OCI-LY7 (cell line): ENCODE data around the gene LDLRAD4.

Source experiments
- EZH2phosphoT487 ChIP-seq: fragments of 200-600 bp; sonication (generic); IDR thresholded peaks from 2 replicates; pipeline ENCODE4 v1.6.1; 2018; ENCODE audit warnings: low read depth, borderline replicate concordance, mild to moderate bottlenecking, mixed run types, antibody characterized with exemption, low read length, moderate library complexity, mixed read lengths
- TF ChIP-seq, protein P1 (sequence below): fragments of 200-600 bp; sonication (generic); conservative IDR thresholded peaks from 2 replicates; pipeline ENCODE4 v1.5.1; 2014; ENCODE audit warnings: mild to moderate bottlenecking, antibody characterized with exemption, low read length, moderate library complexity, mixed read lengths

DNA sequence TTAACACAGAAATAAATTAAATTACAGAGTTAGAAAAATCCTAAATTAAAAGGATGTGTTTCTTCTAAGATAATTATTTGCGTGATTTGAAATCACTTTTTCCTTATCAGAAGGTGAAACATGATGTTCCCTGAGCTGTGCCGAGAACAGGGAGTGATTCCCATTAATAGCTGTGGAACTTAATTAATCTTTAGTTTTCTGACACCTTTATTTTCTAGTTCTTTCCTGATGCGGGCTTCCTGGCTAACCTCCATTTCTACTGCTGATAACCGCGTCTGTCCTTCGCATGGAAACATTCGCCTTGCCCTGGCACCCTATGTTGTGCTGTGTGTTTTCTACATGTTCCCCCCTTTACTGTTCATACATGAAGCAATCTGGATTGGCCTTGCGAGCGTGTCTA is 334.9 kb downstream of the LDLRAD4 start:
- TF ChIP-seq, protein P1, sequence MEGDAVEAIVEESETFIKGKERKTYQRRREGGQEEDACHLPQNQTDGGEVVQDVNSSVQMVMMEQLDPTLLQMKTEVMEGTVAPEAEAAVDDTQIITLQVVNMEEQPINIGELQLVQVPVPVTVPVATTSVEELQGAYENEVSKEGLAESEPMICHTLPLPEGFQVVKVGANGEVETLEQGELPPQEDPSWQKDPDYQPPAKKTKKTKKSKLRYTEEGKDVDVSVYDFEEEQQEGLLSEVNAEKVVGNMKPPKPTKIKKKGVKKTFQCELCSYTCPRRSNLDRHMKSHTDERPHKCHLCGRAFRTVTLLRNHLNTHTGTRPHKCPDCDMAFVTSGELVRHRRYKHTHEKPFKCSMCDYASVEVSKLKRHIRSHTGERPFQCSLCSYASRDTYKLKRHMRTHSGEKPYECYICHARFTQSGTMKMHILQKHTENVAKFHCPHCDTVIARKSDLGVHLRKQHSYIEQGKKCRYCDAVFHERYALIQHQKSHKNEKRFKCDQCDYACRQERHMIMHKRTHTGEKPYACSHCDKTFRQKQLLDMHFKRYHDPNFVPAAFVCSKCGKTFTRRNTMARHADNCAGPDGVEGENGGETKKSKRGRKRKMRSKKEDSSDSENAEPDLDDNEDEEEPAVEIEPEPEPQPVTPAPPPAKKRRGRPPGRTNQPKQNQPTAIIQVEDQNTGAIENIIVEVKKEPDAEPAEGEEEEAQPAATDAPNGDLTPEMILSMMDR, result no peak
- no peak for TF ChIP-seq EZH2phosphoT487
